ENCODE measurements around the gene RAPGEF2. TPM values are rescaled to one million over a fixed set of nuclear protein-coding genes. Genes with fewer than 3 reads are reported as not detected.

Gene RAPGEF2
- total and polyA plus RNA-seq, 4 donors, result 44.4 to 116 (median 66.0) TPM

DNA sequence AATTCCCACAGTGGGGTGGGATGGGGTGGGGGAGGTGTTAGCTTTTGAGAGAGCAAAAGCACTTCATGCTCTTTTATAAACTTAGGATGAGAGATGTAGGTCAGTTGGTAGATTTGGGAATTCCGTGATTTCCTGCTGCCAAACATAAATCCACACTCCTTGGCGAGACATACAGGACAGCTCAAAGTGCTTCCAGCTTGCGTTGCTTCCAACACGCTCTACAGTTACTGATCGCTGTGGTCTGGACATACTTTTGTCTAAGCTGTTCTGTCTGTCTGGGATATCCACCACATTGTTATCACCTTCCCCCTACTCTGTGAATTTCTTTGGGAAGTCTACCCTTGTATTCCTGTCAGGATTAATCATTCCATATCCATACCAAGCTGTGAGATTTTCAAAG lies 117.5 kb downstream of the RAPGEF2 start:
- Histone ChIP-seq H3K27me3 (ENCODE audit: control insufficient read depth, insufficient read depth, low read length) (no peaks in the 10 kb centered on the region), H3K4me3 (ENCODE audit: low read depth, low read length) (no peak overlapping the region), H3K9me3 (ENCODE audit: control insufficient read depth, insufficient read depth, low read length) (no peaks in the 10 kb centered on the region), H3K4me1 (ENCODE audit: control insufficient read depth, insufficient read depth, low read length) (no peaks in the 10 kb centered on the region), H3K27ac (ENCODE audit: low read depth, low read length) (no peak overlapping the region), H3K36me3 (ENCODE audit: control insufficient read depth, insufficient read depth, low read length) (no peaks in the 10 kb centered on the region)
- WGBS (ENCODE audit: insufficient coverage), result 97% methylated on average over 4 of the region's 5 CpGs
- DNase-seq (ENCODE audit: low read depth in 4 of 6, low spot score in 6 of 6), result no peak

DNA sequence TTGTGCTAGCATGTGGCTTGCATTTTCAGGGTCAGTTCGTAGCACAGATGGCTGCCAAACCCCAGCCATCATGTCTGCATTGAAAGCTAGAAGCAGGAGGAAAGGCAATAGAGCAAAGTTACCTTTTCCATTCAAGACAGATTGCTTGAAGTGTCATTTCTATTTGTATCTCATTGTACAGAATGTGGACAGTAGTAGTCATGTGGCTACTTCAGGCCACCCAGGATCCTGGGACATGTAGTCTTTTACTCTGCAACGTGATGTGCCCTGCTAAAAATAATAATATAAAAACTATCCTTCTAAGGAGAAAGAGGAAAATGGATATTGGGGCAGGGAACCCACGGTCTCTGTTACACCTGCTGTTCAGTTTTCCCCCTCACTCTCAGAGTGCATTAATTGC lies 118.4 kb downstream of the RAPGEF2 start:
- Histone ChIP-seq H3K27ac (ENCODE audit: low read depth, low read length) (no peak overlapping the region), H3K27me3 (ENCODE audit: control insufficient read depth, insufficient read depth, low read length) (no peaks in the 10 kb centered on the region), H3K4me1 (ENCODE audit: control insufficient read depth, insufficient read depth, low read length) (no peaks in the 10 kb centered on the region), H3K9me3 (ENCODE audit: control insufficient read depth, insufficient read depth, low read length) (no peaks in the 10 kb centered on the region), H3K36me3 (ENCODE audit: control insufficient read depth, insufficient read depth, low read length) (no peaks in the 10 kb centered on the region), H3K4me3 (ENCODE audit: low read depth, low read length) (no peak overlapping the region)
- no peak for DNase-seq (ENCODE audit: low read depth in 4 of 6, low spot score in 6 of 6)
- 88% methylated on average over 1 of the region's 3 CpGs for WGBS (ENCODE audit: insufficient coverage)

DNA sequence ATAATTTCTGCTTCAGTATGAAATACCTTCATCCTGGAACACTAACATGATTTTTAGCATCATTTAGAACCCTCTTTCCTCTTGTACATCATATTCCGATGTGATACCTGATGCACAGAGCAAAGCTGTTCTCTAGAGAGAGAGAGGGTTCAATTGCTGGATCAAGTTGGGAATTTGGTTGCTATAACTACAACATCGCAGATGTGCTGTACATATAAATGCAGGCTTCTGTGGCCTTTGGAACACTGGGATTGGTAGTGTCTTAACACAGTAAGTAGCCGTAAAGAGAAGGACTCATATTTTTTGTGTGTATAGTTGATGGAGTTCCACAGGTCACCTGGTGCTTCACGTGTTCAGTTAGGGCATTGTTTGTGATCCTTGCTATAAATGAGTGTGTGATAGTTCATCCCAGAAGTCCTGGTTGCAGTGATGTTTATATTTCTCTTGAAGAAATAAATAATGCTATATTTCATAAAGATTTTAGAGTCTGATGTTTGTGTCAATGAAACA lies 119.2 kb downstream of the RAPGEF2 start:
- no peak overlapping the region for H3K27ac ChIP-seq (ENCODE audit: low read depth, low read length)
- no peaks in the 10 kb centered on the region for H3K36me3 ChIP-seq (ENCODE audit: control insufficient read depth, insufficient read depth, low read length)
- H3K4me3 ChIP-seq (ENCODE audit: low read depth, low read length), result no peak overlapping the region
- no peaks in the 10 kb centered on the region for H3K9me3 ChIP-seq (ENCODE audit: control insufficient read depth, insufficient read depth, low read length)
- peak in 2 of 6 donors; percentile 56 to 69 for DNase-seq (ENCODE audit: low read depth in 4 of 6, low spot score in 6 of 6)
- 24% methylated on average over 3 of the region's 4 CpGs for WGBS (ENCODE audit: insufficient coverage)
- H3K27me3 ChIP-seq (ENCODE audit: control insufficient read depth, insufficient read depth, low read length), result no peaks in the 10 kb centered on the region
- H3K4me1 ChIP-seq (ENCODE audit: control insufficient read depth, insufficient read depth, low read length), result no peaks in the 10 kb centered on the region

DNA sequence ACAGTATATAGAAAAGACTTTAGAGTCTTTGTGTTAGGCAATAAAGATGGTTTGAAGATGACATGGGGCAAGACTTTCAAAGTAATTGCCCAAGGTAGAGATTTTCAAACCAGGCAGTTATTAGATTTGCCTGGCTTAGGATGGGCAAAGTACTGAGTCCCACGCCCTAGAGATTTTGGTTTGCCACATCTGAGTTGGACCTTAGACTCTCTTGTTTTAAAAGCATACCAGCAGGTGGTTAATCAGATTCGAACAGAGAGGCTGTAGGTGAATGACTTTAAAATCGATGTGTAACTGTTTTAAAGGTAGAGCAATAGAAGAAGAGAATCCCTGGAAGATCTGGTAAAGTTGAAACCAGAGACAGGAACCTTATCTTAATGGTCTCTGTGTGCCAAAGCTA lies 121.5 kb downstream of the RAPGEF2 start:
- no peak for DNase-seq (ENCODE audit: low read depth in 4 of 6, low spot score in 6 of 6)
- no peak overlapping the region for H3K4me3 ChIP-seq (ENCODE audit: low read depth, low read length)
- no peak overlapping the region for H3K27ac ChIP-seq (ENCODE audit: low read depth, low read length)
- H3K9me3 ChIP-seq (ENCODE audit: control insufficient read depth, insufficient read depth, low read length), result no peaks in the 10 kb centered on the region
- 86% methylated on average over 3 of the region's 3 CpGs for WGBS (ENCODE audit: insufficient coverage)
- H3K36me3 ChIP-seq (ENCODE audit: control insufficient read depth, insufficient read depth, low read length), result no peaks in the 10 kb centered on the region
- H3K27me3 ChIP-seq (ENCODE audit: control insufficient read depth, insufficient read depth, low read length), result no peaks in the 10 kb centered on the region
- peaks cover 3% of the 10 kb centered on the region for H3K4me1 ChIP-seq (ENCODE audit: control insufficient read depth, insufficient read depth, low read length)

DNA sequence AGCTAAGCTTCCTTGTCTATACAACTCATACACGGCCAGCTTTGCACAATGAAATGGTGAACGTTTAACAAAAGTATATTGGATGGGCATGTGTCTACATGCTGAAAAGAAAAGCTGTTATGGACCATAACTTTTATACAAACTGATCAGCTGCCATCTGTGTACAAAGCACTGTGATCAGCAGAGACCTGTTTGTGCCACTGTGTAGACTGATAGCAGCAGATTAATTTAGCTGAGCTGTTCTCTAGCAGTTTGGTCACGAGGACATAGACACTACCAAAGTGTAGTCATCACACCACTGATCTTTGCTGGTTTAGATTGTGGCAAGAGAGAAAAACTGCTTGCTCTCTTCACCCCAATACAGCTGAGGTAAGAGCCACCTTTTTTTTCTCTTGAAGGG lies 124.5 kb downstream of the RAPGEF2 start:
- Histone ChIP-seq H3K27me3 (ENCODE audit: control insufficient read depth, insufficient read depth, low read length) (no peaks in the 10 kb centered on the region), H3K36me3 (ENCODE audit: control insufficient read depth, insufficient read depth, low read length) (no peaks in the 10 kb centered on the region), H3K4me1 (ENCODE audit: control insufficient read depth, insufficient read depth, low read length) (peaks cover 3% of the 10 kb centered on the region), H3K9me3 (ENCODE audit: control insufficient read depth, insufficient read depth, low read length) (no peaks in the 10 kb centered on the region), H3K4me3 (ENCODE audit: low read depth, low read length) (no peak overlapping the region), H3K27ac (ENCODE audit: low read depth, low read length) (peak overlapping the region; percentile 19)
- peak in 1 of 6 donors; percentile 61 for DNase-seq (ENCODE audit: low read depth in 4 of 6, low spot score in 6 of 6)
- WGBS (ENCODE audit: insufficient coverage), result no CpG with 5 or more reads among the region's 3 CpGs

DNA sequence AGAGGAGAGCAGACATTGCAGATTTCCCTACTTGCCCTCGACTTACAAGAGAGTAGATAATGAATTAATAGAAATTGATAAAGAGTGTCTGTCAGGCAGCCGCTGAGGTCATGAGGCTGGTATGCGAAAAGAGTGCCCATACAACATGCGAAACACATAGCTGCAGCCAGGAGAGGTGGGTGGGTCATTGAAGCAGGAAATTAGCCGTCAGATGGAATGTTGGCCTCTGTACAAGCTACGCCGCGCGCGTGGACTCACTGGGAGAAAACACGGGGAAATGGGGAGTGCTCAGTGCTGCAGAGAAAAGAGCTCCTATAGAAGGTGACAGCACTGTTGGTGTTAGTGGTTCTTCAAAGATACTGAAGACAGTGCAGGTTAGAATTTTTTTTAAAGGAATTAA lies 125.1 kb downstream of the RAPGEF2 start:
- Histone ChIP-seq H3K36me3 (ENCODE audit: control insufficient read depth, insufficient read depth, low read length) (no peaks in the 10 kb centered on the region), H3K4me1 (ENCODE audit: control insufficient read depth, insufficient read depth, low read length) (peaks cover 3% of the 10 kb centered on the region), H3K9me3 (ENCODE audit: control insufficient read depth, insufficient read depth, low read length) (no peaks in the 10 kb centered on the region), H3K4me3 (ENCODE audit: low read depth, low read length) (peak overlapping the region; percentile 13), H3K27me3 (ENCODE audit: control insufficient read depth, insufficient read depth, low read length) (no peaks in the 10 kb centered on the region), H3K27ac (ENCODE audit: low read depth, low read length) (peak overlapping the region; percentile 19)
- DNase-seq (ENCODE audit: low read depth in 4 of 6, low spot score in 6 of 6), result peak in 2 of 6 donors; percentile 64 to 77
- 14% methylated on average over 10 of the region's 11 CpGs for WGBS (ENCODE audit: insufficient coverage)

DNA sequence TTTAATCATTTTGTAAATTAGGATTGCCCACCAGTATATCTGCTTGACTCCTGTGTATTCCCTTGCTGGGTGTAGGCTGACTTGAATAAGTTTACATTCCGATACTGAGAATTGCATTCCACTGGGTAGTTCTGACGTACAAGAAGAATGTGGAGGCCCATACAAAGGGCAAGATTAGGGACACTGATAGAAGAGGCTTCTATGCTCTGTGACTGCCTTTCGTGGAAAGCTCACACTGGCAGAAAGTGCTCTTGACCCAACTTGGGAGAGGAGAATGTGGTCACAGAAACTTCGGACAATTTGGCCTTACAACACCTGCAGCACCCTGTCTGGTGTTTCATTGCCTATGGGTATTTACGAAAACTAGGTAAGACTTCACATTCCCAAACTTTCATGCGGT lies 126.3 kb downstream of the RAPGEF2 start:
- Histone ChIP-seq H3K36me3 (ENCODE audit: control insufficient read depth, insufficient read depth, low read length) (no peaks in the 10 kb centered on the region), H3K4me1 (ENCODE audit: control insufficient read depth, insufficient read depth, low read length) (peaks cover 3% of the 10 kb centered on the region), H3K27me3 (ENCODE audit: control insufficient read depth, insufficient read depth, low read length) (no peaks in the 10 kb centered on the region), H3K4me3 (ENCODE audit: low read depth, low read length) (peak overlapping the region; percentile 11), H3K9me3 (ENCODE audit: control insufficient read depth, insufficient read depth, low read length) (no peaks in the 10 kb centered on the region), H3K27ac (ENCODE audit: low read depth, low read length) (peak overlapping the region; percentile 19)
- DNase-seq (ENCODE audit: low read depth in 4 of 6, low spot score in 6 of 6), result peak in 1 of 6 donors; percentile 16
- 59% methylated on average over 3 of the region's 6 CpGs for WGBS (ENCODE audit: insufficient coverage)

DNA sequence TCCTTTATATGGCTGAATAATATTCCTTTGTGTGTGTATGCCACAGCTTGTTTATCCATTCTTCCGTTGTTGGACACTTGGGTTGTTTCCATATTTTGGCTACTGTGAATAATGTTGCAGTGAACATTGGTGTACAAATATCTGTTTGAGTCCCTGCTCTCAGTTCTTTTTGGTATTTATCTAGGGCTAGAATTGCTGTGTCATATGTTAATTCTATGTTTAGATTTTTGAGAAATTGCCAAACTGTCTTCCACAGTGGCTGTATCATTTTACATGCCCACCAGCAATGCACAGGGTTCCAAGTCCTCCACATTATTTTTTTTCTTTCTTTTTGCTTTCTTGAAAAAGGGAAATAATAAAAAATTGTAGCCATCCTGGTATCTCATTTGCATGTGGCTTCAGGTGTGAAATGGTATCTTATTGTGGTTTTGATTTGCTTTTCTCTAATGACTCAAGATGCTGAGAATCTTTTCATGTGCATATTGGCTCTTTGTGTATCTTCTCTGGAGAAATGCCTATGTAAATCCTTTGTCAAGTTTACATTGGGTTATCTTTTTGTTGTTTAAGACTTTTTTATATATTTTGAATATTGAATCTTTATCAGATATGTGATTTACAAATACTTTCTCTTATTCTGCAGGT lies 129.7 kb downstream of the RAPGEF2 start:
- DNase-seq (ENCODE audit: low read depth in 4 of 6, low spot score in 6 of 6), result no peak
- peaks cover 4% of the 10 kb centered on the region for H3K9me3 ChIP-seq (ENCODE audit: control insufficient read depth, insufficient read depth, low read length)

DNA sequence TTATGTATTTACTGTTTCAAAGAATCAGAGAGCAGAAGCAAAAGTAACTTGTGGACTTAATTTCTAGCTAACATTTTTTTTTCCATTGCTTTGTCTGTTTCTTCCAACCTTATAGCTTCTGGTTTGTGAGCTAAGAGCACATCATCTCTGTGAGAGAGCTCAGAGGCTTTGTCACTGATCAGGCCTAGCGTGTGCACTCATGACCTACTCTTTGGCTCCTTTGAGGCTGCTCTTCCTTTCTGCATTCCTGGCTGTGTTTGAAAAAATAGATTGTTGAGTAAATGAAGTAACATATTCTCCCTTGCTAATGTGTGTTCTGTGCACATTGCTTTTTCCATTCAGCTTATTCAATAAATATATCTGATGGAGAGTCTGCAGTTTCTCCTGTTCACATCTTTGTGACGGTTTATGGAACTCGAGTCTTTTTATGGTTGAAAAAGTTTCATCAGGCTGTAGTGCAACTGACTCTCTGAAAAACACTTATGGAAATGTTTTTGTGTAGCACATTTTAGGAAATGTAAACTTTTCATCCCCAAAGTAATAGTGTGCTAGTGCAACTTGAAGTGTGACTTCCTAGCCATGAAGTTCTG lies 133.0 kb downstream of the RAPGEF2 start:
- Histone ChIP-seq H3K27me3 (ENCODE audit: control insufficient read depth, insufficient read depth, low read length) (no peaks in the 10 kb centered on the region), H3K4me3 (ENCODE audit: low read depth, low read length) (no peak overlapping the region), H3K27ac (ENCODE audit: low read depth, low read length) (no peak overlapping the region), H3K4me1 (ENCODE audit: control insufficient read depth, insufficient read depth, low read length) (no peaks in the 10 kb centered on the region), H3K9me3 (ENCODE audit: control insufficient read depth, insufficient read depth, low read length) (peaks cover 4% of the 10 kb centered on the region), H3K36me3 (ENCODE audit: control insufficient read depth, insufficient read depth, low read length) (no peaks in the 10 kb centered on the region)
- DNase-seq (ENCODE audit: low read depth in 4 of 6, low spot score in 6 of 6), result no peak
- WGBS (ENCODE audit: insufficient coverage), result no CpG with 5 or more reads among the region's 3 CpGs

More for the DNA sequence above, 129.7 kb downstream of the RAPGEF2 start:
- WGBS (ENCODE audit: insufficient coverage), result 100% methylated on average over 1 of the region's 1 CpG
- Histone ChIP-seq H3K4me3 (ENCODE audit: low read depth, low read length) (no peak overlapping the region), H3K36me3 (ENCODE audit: control insufficient read depth, insufficient read depth, low read length) (no peaks in the 10 kb centered on the region), H3K27me3 (ENCODE audit: control insufficient read depth, insufficient read depth, low read length) (no peaks in the 10 kb centered on the region), H3K27ac (ENCODE audit: low read depth, low read length) (no peak overlapping the region), H3K4me1 (ENCODE audit: control insufficient read depth, insufficient read depth, low read length) (peaks cover 3% of the 10 kb centered on the region)

DNA sequence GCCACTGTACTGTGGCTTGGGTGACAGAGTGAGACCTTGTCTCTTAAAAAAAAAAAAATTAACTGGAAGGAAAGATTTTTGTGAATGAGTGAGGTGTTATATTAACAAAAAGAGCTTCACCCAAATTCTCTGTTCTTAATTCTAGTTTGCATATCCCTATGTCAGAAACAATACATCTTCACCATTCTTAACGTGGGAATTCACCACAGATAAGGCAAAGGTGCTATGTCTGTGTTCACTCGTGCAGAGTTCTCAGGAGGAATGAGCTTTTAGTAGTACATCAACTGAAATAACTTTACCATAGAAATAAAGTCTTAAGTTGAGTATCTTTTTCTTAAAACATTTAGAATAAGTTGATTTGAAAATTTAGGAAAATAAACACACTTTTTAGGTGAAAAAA lies 135.1 kb downstream of the RAPGEF2 start:
- DNase-seq (ENCODE audit: low read depth in 4 of 6, low spot score in 6 of 6), result no peak
- Histone ChIP-seq H3K36me3 (ENCODE audit: control insufficient read depth, insufficient read depth, low read length) (no peaks in the 10 kb centered on the region), H3K4me3 (ENCODE audit: low read depth, low read length) (no peak overlapping the region), H3K27me3 (ENCODE audit: control insufficient read depth, insufficient read depth, low read length) (no peaks in the 10 kb centered on the region), H3K27ac (ENCODE audit: low read depth, low read length) (no peak overlapping the region), H3K9me3 (ENCODE audit: control insufficient read depth, insufficient read depth, low read length) (peaks cover 4% of the 10 kb centered on the region), H3K4me1 (ENCODE audit: control insufficient read depth, insufficient read depth, low read length) (no peaks in the 10 kb centered on the region)
- WGBS (ENCODE audit: insufficient coverage), result no CpG with 5 or more reads among the region's 2 CpGs
